ENCODE data around the gene SYCP2.
"Not testable (repeated sequence)": the region's sequence is repeated elsewhere in the genome, so short reads cannot be mapped to it uniquely, and the experiment has no call there.

Gene SYCP2

GRCh38 chr20:59902470-59902869 lies 31.0 kb downstream of the SYCP2 start:
- no peak for DNase-seq

DNA sequence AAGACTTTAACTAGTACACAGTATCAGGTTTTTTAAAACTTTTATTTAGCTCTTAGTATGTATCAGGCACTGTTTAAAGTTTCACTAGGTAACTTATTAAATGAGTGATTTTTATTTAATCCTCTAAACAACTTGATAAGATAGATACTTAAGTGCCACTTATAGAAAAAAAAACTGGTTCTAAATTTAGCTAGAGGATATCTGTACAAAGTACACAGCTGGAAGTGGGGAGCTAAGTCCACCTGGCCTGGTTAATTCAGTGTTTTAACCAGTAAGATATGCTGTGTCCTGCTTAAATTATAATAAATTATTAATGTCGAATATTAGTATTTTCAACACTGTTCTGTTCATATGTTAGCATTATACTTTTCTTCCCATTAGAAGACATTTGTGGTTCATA lies 37.5 kb downstream of the SYCP2 start:
- DNase-seq, result no peak

DNA sequence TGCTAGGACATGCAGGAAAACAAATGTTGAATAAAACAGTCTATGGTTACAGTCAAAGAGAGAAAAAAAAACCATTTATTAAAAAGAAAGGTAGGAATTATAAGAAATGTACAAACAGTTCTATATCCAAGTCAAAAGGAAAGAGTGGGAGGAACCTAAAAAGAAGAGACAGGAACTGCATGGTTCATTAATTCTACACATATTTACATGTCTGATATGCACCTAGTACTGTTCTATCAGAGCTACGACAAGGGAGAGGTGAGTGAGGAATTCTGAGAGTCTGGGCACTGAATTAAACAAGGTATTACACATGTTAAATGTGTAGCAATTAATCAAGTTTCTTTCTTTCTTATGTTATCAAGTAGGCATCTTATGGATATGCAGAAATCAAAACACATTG lies 41.9 kb downstream of the SYCP2 start:
- no peak for DNase-seq

GRCh38 chr20:59890035-59890434 lies 43.4 kb downstream of the SYCP2 start:
- DNase-seq, result not testable (repeated sequence)

- no peak for DNase-seq
Measured at GRCh38 chr20:59888050-59888449, 45.4 kb downstream of the SYCP2 start.

DNA sequence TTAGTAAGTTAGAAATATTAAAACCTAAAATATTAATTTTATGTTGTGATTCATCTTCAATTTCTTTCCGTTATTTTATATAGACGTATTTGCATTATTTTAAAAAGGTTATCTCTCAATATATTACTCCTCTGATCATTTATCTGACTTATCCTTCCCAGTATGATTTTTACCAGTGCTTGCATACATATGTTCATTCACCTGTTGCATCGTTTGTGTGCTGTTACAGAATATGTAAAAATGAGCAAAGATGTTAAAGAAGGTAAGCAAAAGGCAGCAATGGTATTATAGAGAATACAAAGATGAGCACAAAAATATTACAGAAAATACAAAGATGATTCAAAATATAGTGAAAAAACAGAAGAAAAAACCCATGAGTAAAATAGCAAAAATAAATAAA lies 48.9 kb downstream of the SYCP2 start:
- no peak for DNase-seq

DNA sequence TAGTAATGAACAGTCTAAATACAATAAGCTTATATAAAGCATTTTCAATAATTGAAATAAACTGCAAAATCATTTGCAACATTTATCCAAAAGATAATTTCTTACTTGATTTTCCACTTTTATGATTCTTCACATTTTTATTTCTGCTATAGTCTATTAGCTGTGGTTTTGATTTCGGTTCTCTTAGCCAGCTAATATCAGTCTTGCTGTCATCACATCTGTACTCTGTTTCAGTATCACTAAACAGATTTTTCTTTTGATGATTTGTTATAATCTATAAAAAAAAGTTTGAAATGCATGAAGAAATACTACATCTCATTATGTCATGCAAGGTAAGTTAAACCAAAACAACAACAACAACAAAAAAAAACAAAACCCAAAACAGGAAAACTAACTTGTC lies 53.2 kb downstream of the SYCP2 start:
- no peak for DNase-seq

GRCh38 chr20:59873409-59873808 lies 60.0 kb downstream of the SYCP2 start:
- DNase-seq, result no peak

DNA sequence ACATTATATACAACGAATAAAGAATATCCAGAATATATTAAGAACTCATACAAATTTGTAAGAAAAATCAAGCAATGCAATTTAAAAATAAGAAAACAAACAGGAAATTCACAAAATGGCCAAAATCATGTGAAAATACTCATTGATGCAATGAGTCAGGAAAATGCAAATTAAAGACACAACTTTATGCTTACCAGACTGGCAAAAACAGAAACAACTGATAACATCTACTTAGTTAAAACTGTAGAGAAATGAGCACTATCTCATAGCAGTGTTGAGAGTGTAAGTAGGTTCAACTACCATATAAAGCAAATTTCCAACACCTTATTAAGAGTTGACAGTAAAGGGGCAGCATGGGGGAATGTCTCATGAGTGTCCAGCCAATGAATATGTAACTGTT lies 62.3 kb downstream of the SYCP2 start:
- no peak for DNase-seq

GRCh38 chr20:59866338-59866737 lies 67.1 kb downstream of the SYCP2 start:
- no peak for DNase-seq

DNA sequence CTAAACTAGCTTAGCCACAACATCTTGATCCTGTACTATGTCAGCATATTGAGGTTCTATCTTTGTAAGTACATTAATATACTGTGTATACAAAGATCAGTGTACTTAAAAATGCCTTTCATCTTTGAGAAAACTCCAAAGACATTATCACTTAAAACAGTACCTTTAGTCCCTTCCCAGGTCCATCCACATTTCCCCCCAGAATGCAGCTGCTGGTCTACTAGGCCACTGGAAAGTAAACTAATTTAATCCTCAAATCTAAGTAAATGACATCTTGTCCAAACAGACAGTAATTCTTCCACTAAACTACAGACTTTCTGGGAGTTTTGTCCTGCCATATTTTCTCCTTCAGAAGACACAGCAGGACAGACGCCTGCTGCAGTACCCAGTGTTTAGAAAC lies 68.7 kb downstream of the SYCP2 start:
- no peak for DNase-seq

DNA sequence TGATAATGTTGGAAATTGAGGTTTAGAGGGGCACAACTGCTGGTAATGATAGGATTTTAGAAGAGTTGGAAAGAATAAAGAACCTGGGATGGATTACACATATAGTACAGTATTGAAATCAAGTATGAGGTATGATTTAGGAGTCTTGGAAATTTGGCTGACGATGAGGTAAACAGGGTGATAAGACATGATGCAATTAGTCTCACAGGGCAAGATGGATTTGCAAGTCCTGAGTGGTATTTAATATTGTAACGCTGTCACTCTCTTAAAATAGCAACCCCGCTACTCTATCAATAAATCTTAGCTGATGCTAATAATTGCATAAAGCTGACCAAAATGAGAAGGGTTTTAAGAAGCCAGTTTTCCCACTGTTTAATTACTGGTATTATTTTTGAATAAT lies 70.4 kb downstream of the SYCP2 start:
- DNase-seq, result no peak

DNA sequence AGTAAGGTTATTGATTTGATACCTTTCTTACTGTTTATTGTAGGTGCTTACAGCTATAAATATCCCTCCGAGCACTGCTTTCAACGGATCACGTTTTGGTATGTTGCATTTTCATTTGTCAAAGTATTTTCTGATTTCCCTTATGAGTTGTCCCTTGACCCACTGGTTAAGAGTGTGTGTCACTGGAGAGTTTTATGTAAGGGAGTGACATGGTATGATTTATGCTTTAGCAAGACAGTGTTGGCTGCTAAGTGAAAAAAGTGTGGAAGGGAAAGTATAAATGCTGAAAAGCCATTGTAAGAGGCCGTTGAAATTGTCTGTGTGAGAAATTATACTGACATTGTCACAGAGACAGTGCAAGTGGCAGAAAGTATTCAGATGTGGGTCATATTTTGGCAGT lies 72.0 kb downstream of the SYCP2 start:
- no peak for DNase-seq

DNA sequence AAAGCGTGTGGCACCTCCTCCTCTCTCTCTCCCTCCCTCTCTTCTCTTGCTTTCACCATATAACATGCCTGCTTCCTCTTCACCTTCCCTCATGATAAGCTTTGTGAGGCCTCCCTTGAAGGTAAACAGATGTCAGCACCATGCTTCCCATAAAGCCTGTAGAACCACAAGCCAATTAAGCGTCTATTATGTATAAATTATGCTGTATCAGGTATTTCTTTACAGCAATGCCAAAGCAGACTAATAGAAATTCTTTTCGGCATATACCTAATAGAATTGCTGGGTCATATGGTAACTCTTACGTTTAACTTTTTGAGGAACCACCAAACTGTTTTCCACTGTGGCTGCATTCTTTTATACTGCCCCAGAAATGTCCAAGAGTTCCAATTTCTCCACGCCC lies 75.0 kb downstream of the SYCP2 start:
- no peak for DNase-seq

DNA sequence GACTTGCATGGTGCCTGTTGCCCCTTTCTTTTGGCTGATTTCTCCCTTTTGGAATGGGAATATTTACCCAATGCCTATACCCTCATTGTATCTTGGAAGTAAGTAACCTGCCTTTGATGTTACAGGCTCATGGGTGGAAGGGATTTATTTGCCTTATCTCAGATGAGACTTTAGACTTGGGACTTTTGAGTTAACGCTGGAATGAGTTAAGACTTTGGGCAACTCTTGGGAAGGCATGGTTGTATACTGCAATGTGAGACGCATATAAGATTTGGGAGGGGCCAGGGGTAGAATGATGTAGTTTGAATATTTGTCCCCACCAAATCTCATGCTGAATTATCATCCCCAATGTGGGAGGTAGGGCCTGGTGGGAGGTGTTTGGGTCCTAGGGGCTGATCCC lies 75.5 kb downstream of the SYCP2 start:
- DNase-seq, result no peak

DNA sequence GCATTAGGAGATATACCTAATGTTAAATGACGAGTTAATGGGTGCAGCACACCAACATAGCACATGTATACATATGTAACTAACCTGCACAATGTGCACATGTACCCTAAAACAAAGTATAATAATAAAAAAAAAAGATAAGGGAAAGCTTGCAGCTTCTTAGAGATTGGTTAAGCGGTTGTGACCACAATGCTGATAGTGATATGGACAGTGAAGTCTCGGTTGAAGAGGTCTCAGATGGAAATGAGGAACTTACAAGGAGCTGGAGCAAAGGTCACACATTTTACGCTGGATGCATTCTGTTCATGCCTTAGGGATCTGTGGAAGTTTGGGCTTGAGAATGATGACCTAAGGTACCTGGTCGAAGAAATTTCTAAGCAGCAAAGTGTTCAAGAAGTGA lies 76.5 kb downstream of the SYCP2 start:
- not testable (repeated sequence) for DNase-seq

GRCh38 chr20:59856526-59856925 lies 76.9 kb downstream of the SYCP2 start:
- DNase-seq, result not testable (repeated sequence)

- DNase-seq, result no peak
Measured at GRCh38 chr20:59850018-59850641, 83.3 kb downstream of the SYCP2 start.

GRCh38 chr20:59848182-59848581 lies 85.3 kb downstream of the SYCP2 start:
- no peak for DNase-seq

DNA sequence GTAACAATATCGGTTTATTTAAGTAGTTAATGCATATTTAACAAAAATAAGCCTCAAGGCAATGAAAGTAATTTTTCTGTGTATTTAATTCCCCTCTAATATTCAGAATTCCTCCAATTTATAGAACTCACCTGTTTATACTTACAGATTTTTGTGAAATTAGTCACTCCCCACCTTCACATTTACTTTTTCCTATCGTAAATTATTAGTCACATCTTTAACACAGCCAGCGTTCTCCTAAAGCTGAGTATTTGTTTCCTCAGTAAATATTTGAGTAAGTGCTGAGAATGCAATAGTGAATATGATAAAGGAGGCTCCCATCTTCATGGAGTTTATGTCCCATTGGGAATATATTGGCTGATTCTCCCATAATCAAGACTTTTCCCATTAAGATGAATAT lies 88.0 kb downstream of the SYCP2 start:
- DNase-seq, result no peak

DNA sequence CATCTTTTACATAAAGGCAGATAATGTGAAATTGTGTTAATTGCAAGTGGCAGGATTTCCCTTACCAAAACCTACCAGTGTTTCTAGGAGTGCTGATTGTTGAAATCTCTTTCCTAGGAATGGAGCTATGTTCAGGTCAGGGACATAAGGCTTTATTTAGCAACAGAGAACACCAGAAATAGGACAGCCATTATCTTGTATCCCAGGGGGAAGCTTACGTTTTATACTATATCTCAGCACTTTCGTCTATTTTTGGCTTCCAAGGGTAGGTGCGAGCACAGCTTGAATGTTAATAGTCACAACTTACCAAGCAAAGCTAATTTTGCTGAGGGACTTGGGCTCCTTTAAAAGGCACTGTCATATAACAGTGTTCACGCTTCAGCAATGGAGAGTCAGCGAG lies 94.0 kb downstream of the SYCP2 start:
- no peak for DNase-seq

DNA sequence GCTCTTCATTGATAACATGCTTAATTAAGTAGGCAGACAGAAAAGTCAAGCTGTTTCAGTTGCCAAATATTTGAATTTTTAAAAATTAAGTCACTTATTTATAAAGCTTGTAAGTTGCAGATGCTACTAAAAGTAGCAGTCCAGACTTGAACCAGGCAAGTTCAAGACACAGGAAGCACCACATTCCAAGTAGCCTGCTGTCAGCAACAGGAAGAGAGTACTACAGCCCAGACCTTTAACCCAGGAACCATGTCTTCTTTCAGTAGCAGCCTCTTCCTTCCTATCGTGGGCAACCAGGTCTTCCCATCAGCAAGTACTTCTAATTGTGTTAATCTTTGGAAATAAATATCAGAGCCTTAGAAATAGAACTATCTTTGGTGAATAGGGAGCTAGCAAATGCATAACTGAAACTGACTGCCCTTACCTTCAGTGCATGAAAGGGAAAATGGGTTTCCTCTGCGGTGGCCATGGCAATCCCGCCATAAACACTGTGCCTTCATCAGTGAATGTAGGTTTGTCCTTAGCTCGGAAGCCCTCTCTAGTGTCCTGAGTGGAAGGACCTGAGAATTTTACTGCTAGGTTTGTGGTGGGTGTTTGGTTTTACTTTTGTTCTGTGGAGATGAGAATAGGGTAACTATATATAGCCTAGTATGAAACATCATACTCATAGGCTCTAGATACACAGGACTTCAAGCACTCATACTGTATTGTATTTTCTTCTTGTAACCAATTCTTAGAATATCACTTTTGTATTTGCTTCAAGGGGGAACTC lies 95.6 kb downstream of the SYCP2 start:
- no peak for DNase-seq

GRCh38 chr20:59836767-59837166 lies 96.7 kb downstream of the SYCP2 start:
- no peak for DNase-seq

GRCh38 chr20:59835448-59836395 lies 97.7 kb downstream of the SYCP2 start:
- DNase-seq, result no peak
